Sigmoid colon (tissue), 7 donors: Measurements from ENCODE around the gene DCHS2. TPM values are rescaled to one million over a fixed set of nuclear protein-coding genes. Genes with fewer than 3 reads are reported as not detected.

Experiments
- DNase-seq: peaks from one replicate; pipeline ENCODE4 v3.0.0-alpha.2; 2019
- H3K27ac ChIP-seq, 4 donors: fragments of 200-600 bp; sonication (generic); one replicate each; pipeline ENCODE4 v1.5.1; 2016 to 2019; ENCODE audit warnings: mild to moderate bottlenecking in 1 of 4
- H3K27me3 ChIP-seq, 3 donors: fragments of 200-600 bp; sonication (generic); one replicate each; pipeline ENCODE4 v1.5.1; 2019; ENCODE audit warnings: mild to moderate bottlenecking in 1 of 3
- H3K36me3 ChIP-seq, 4 donors: fragments of 200-600 bp; sonication (generic); one replicate each; pipeline ENCODE4 v1.5.1; 2016 to 2019
- H3K4me1 ChIP-seq, 4 donors: fragments of 200-600 bp; sonication (generic); one replicate each; pipeline ENCODE4 v1.5.1; 2017 to 2019
- H3K4me3 ChIP-seq, 4 donors: fragments of 200-600 bp; sonication (generic); one replicate each; pipeline ENCODE4 v1.5.1; 2017 to 2019; ENCODE audit warnings: mild to moderate bottlenecking in 2 of 4, moderate library complexity in 1 of 4
- H3K9me3 ChIP-seq, 4 donors: fragments of 200-600 bp in 3 of 4; sonication (generic) in 3 of 4; one replicate each; pipeline versions ENCODE4 v1.5.1 to v1.6.1; 2013 to 2019
- EP300 ChIP-seq, 4 donors: sonication (generic); formaldehyde crosslinking; IDR thresholded peaks; one replicate each; pipeline ENCODE4 v1.6.1; 2017; ENCODE audit warnings: antibody characterized with exemption in 4 of 4
- POLR2A ChIP-seq, 2 donors: fragments of 450-650 bp; IDR thresholded peaks; one replicate each; pipeline ENCODE4 v1.6.1; 2016; ENCODE audit warnings: antibody characterized with exemption in 2 of 2, mild to moderate bottlenecking in 2 of 2, moderate library complexity in 2 of 2
- POLR2AphosphoS5 ChIP-seq, 4 donors: sonication (generic); formaldehyde crosslinking; IDR thresholded peaks; one replicate each; pipeline ENCODE4 v1.6.1; 2017; ENCODE audit warnings: antibody characterized with exemption in 4 of 4
- WGBS, 2 donors: extraction: QIAGEN DNeasy Blood & Tissue Kit; methylation state at CpG; one replicate each; pipeline ENCODE4 v1.1.7; 2013; 5-methylcytosine and 5-hydroxymethylcytosine counted together
- intact Hi-C: fragments of 100-400 bp; cut with DNase I; formaldehyde crosslinking; loops from one replicate; pipeline ENCODE4 v1.15.1; 2023
- polyA plus RNA-seq, 3 donors: library from polyadenylated mRNA; stranded (reverse); fragments of 200-250 nt; gene quantifications; one replicate each; pipeline ENCODE4 v1.2.3, GENCODE V29; 2013
- total RNA-seq, 4 donors: library from RNA; depleted of rRNA; stranded (reverse); fragments of >200 nt; gene quantifications; one replicate each; pipeline ENCODE4 v1.1.0, GENCODE V29; 2016
- TF ChIP-seq, protein P1 (sequence below), 4 experiments: fragments of 450-650 bp in 3 of 4; fragments of 200-600 bp in 1 of 4; IDR thresholded peaks; one replicate each; pipeline ENCODE4 v1.5.1; 2016 to 2019; ENCODE audit warnings: antibody characterized with exemption in 4 of 4, mild to moderate bottlenecking in 3 of 4, moderate library complexity in 2 of 4
- donor health status: healthy with polysubstance abuse.
- donor health status: Bipolar disorder and iron deficiency.
- donor health status: healthy.

Gene DCHS2
- total and polyA plus RNA-seq, 7 donors = under 0.01 to 24.1 (median 13.6) TPM

DNA sequence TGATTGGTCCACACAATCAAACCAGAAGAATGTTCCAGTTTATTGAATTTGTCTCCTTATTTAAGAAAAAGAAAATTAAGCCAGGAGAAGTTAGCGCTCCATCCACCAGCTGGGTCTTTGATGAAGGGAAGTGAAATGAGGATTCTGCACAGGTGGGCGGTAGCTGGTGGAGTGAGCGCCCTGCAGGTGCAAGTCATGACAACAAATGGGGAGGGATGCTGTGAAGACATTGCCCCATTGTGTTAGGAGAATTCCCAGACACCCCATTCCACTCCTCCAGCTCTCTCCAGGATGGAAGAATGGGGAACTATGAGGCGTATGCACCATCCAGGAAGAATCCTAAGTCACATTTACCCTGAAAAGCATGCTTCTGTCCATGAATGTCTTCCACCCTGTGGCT is 35.7 kb upstream of the DCHS2 start:
- intact Hi-C loops = no loop called here
- TF ChIP-seq POLR2AphosphoS5 (IDR thresholded peaks at IDR 0.05) (no peak), EP300 (IDR thresholded peaks at IDR 0.05) (no peak), POLR2A (IDR thresholded peaks at IDR 0.05) (no peak)
- TF ChIP-seq, protein P1, sequence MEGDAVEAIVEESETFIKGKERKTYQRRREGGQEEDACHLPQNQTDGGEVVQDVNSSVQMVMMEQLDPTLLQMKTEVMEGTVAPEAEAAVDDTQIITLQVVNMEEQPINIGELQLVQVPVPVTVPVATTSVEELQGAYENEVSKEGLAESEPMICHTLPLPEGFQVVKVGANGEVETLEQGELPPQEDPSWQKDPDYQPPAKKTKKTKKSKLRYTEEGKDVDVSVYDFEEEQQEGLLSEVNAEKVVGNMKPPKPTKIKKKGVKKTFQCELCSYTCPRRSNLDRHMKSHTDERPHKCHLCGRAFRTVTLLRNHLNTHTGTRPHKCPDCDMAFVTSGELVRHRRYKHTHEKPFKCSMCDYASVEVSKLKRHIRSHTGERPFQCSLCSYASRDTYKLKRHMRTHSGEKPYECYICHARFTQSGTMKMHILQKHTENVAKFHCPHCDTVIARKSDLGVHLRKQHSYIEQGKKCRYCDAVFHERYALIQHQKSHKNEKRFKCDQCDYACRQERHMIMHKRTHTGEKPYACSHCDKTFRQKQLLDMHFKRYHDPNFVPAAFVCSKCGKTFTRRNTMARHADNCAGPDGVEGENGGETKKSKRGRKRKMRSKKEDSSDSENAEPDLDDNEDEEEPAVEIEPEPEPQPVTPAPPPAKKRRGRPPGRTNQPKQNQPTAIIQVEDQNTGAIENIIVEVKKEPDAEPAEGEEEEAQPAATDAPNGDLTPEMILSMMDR (IDR thresholded peaks at IDR 0.05) = no peak
- H3K4me1 ChIP-seq = peaks cover 0 to 14% (median 12%) of the 10 kb centered on the region in 4 donors
- WGBS, 2 donors = 79 to 89% methylated on average over 4 of the region's 4 CpGs
- no peak for DNase-seq
- H3K27me3 ChIP-seq = no peaks in the 10 kb centered on the region
- H3K27ac ChIP-seq = no peak overlapping the region
- no peaks in the 10 kb centered on the region for H3K9me3 ChIP-seq
- no peaks in the 10 kb centered on the region for H3K36me3 ChIP-seq
- no peak overlapping the region for H3K4me3 ChIP-seq

DNA sequence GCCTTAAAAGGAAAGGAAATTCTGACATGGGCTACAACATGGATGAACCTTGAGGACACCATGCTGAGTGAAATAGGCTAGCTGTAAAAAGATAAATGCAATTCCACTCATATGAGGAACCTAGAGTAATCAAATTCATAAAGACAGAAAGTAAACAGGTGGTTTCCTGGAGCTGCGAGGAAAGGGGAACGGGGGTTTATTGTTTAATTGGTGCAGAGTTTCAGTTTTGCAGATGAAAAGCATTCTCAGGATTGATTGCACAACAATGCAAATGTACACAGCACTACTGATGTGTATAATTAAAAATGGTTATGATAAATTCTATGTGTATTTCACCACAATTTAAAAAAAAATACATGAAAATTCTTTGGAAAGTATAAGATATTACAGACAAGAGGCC is 34.6 kb upstream of the DCHS2 start:
- DNase-seq = no peak
- no peaks in the 10 kb centered on the region for H3K9me3 ChIP-seq
- no peaks in the 10 kb centered on the region for H3K27me3 ChIP-seq
- H3K36me3 ChIP-seq = no peaks in the 10 kb centered on the region
- peaks cover 0 to 14% (median 12%) of the 10 kb centered on the region in 4 donors for H3K4me1 ChIP-seq
- no peak overlapping the region for H3K4me3 ChIP-seq
- TF ChIP-seq EP300 (IDR thresholded peaks at IDR 0.05) (no peak), POLR2AphosphoS5 (IDR thresholded peaks at IDR 0.05) (no peak), POLR2A (IDR thresholded peaks at IDR 0.05) (no peak)
- TF ChIP-seq, protein P1 (IDR thresholded peaks at IDR 0.05) = no peak
- WGBS, 2 donors = 2 to 9% methylated on average over 2 of the region's 2 CpGs
- no peak overlapping the region for H3K27ac ChIP-seq
- intact Hi-C loops = no loop called here

DNA sequence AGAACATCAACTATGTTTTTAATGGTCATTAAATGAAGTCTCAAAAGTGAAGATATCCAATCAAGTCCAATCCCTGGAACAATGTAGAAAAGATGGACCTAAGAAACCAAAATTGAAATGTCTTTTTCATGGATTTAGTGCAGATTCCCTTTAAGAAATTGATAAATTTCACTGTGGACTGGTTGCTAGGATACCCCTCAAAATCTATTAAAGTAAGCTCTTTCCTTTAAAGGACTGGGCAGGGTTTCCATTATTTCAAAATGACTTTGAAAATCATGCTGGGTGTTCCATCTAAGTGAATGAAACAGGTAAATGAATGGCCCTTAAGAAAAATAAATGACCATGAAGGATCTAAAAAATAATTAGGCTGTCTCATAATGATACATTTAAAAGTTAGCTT is 30.0 kb upstream of the DCHS2 start:
- DNase-seq = no peak
- no peaks in the 10 kb centered on the region for H3K27me3 ChIP-seq
- TF ChIP-seq, protein P1 (IDR thresholded peaks at IDR 0.05) = no peak
- H3K36me3 ChIP-seq = no peaks in the 10 kb centered on the region
- H3K9me3 ChIP-seq = no peaks in the 10 kb centered on the region
- H3K4me3 ChIP-seq = no peak overlapping the region
- H3K27ac ChIP-seq = no peak overlapping the region
- peaks cover 0 to 9% (median 0%) of the 10 kb centered on the region in 4 donors for H3K4me1 ChIP-seq
- intact Hi-C loops = no loop called here

DNA sequence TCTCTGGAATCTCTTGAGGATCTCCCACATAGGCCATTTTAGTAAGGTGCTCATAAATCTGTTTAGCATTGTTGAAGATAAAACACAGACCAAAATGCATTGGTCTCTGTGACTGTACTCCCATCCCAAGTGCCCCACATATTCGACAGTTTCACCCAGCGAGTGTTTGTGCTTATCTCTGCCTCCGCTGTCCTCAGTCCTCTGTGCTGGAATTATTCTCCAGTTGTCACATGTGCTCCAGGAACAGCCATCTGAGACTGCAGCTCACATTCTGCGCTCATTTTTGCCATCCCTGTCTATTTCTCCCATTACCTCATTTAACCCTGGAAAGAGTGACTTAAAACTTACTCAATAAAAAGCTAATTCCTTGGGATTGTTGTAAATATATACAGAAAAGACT is 27.6 kb upstream of the DCHS2 start:
- no peak overlapping the region for H3K27ac ChIP-seq
- H3K9me3 ChIP-seq = no peaks in the 10 kb centered on the region
- H3K36me3 ChIP-seq = no peaks in the 10 kb centered on the region
- WGBS, 2 donors = 83 to 89% methylated on average over 4 of the region's 4 CpGs
- no peaks in the 10 kb centered on the region for H3K27me3 ChIP-seq
- no peak overlapping the region for H3K4me3 ChIP-seq
- intact Hi-C loops = no loop called here
- H3K4me1 ChIP-seq = peaks cover 0 to 9% (median 0%) of the 10 kb centered on the region in 4 donors
- DNase-seq = no peak
- TF ChIP-seq EP300 (IDR thresholded peaks at IDR 0.05) = no peak

DNA sequence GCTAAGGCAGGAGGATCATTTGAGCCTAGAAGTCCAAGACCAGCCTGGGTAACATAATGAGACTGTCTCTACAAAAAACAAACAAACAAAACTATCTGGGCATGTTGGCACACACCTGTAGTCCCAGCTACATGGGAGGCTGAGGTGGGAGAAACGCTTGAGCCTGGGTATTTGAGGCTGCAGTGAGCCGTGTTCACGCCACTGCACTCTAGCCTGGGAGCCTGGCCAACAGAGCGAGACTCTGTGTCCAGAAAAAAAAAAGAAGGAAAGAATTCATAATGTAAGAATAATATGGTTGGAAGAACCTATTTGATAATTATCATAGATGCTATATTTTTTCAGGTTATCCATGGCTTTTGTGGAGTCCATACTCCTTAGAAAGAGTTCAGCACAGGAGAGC is 26.0 kb upstream of the DCHS2 start:
- peaks cover 0 to 9% (median 0%) of the 10 kb centered on the region in 4 donors for H3K4me1 ChIP-seq
- no peak overlapping the region for H3K27ac ChIP-seq
- no peaks in the 10 kb centered on the region for H3K27me3 ChIP-seq
- no peaks in the 10 kb centered on the region for H3K36me3 ChIP-seq
- DNase-seq = no peak
- intact Hi-C loops = no loop called here
- no peaks in the 10 kb centered on the region for H3K9me3 ChIP-seq
- no peak overlapping the region for H3K4me3 ChIP-seq
- TF ChIP-seq POLR2A (IDR thresholded peaks at IDR 0.05) (no peak), POLR2AphosphoS5 (IDR thresholded peaks at IDR 0.05) (no peak), EP300 (IDR thresholded peaks at IDR 0.05) (no peak)
- TF ChIP-seq, protein P1 (IDR thresholded peaks at IDR 0.05) = no peak
- 65 to 81% methylated on average over 4 of the region's 4 CpGs for WGBS, 2 donors
